Panc1 (cell line): ENCODE results near the gene ADGRA1. TPM values are rescaled to one million over a fixed set of nuclear protein-coding genes. Genes with fewer than 3 reads are reported as not detected.

Experiments used
- ATAC-seq: fragments of 200-7000 bp; cut with Tn5 transposase; 2 replicates; pipeline ENCODE4 v1.9.1; 2020; ENCODE audit warnings: mild to moderate bottlenecking, moderate library complexity
- BruUV-seq: library from RNA; stranded (reverse); fragments of 400-500 nt; replicated peaks from 2 replicates; lab custom pipeline; 2021; lab: Mats Ljungman, UMichigan
- CTCF ChIA-PET: fragments of 300-600 bp; sonication (Branson Sonifier 250); formaldehyde crosslinking; loops from one replicate; lab custom pipeline; 2022; ENCODE audit warnings: antibody characterized with exemption; lab: Charles Lee
- POLR2A ChIA-PET: fragments of 300-600 bp; sonication (Branson Sonifier 250); formaldehyde crosslinking; loops from one replicate; lab custom pipeline; 2022; ENCODE audit warnings: antibody characterized with exemption; lab: Charles Lee
- DNase-seq: peaks from one replicate; pipeline ENCODE4 v3.0.0-alpha.2; 2010; ENCODE audit warnings: low read depth, low spot score
- H3K27ac ChIP-seq: 2 replicates; pipeline ENCODE4 v1.5.1; 2011; ENCODE audit warnings: mild to moderate bottlenecking, low read length, inconsistent platforms
- H3K27me3 ChIP-seq: fragments of 200-500 bp; sonication (Bioruptor generic); 2 replicates; pipeline ENCODE4 v1.6.0; 2014; ENCODE audit warnings: low read length, inconsistent platforms; ENCODE audit not compliant: control insufficient read depth, insufficient read depth
- H3K36me3 ChIP-seq: fragments of 200-500 bp; sonication (Bioruptor generic); 2 replicates; pipeline ENCODE4 v1.5.1; 2014; ENCODE audit warnings: inconsistent platforms, mild to moderate bottlenecking, low read length, moderate library complexity; ENCODE audit not compliant: control insufficient read depth, insufficient read depth
- H3K4me1 ChIP-seq: 2 replicates; pipeline ENCODE4 v1.5.1; 2011; ENCODE audit warnings: inconsistent platforms, mild to moderate bottlenecking, low read length, moderate library complexity; ENCODE audit not compliant: control insufficient read depth, insufficient read depth
- H3K4me3 ChIP-seq, 2 experiments: 2 replicates each; pipeline ENCODE4 v1.5.1; 2011 to 2012; ENCODE audit warnings: low read depth in 2 of 2, low read length in 2 of 2, mild to moderate bottlenecking in 2 of 2, inconsistent platforms in 1 of 2, moderate library complexity in 1 of 2
- H3K9me3 ChIP-seq: fragments of 200-500 bp; sonication (Bioruptor generic); 2 replicates; pipeline ENCODE4 v1.5.1; 2014; ENCODE audit warnings: low read depth, mild to moderate bottlenecking, inconsistent platforms, low read length, moderate library complexity; ENCODE audit not compliant: control insufficient read depth, insufficient read depth
- POLR2AphosphoS5 ChIP-seq: IDR thresholded peaks from 2 replicates; pipeline ENCODE4 v1.6.1; 2012; ENCODE audit warnings: mild to moderate bottlenecking, low read depth, low read length, moderate library complexity
- SIN3A ChIP-seq: IDR thresholded peaks from 2 replicates; pipeline ENCODE4 v1.6.1; 2012; ENCODE audit warnings: low read depth, mild to moderate bottlenecking, low read length, moderate library complexity, borderline replicate concordance; ENCODE audit not compliant: insufficient read depth
- TCF7L2 ChIP-seq: IDR thresholded peaks from 2 replicates; pipeline ENCODE4 v1.6.1; 2011; ENCODE audit warnings: mild to moderate bottlenecking, low read depth, low read length, inconsistent platforms
- in situ Hi-C: cut with HindIII; loops from 2 replicates; pipeline ENCODE4 v1.10.0; 2016; ENCODE audit warnings: low sequenced_read_pairs, low pct_unique_long_range_greater_than_20kb
- intact Hi-C: fragments of 100-400 bp; cut with micrococcal nuclease; formaldehyde crosslinking; loops from one replicate; pipeline ENCODE4 v1.10.0; 2022; ENCODE audit not compliant: unreplicated experiment
- total RNA-seq: library from RNA; stranded (reverse); gene quantifications from one replicate; pipeline ENCODE4 v1.2.1, GENCODE V29; 2021; ENCODE audit not compliant: unreplicated experiment
- TF ChIP-seq, protein P1 (sequence below), 2 experiments: IDR thresholded peaks; 2 replicates each; pipeline ENCODE4 v1.6.1; 2011 to 2012; ENCODE audit warnings: low read depth in 2 of 2, control low read depth in 1 of 2, low read length in 1 of 2, mild to moderate bottlenecking in 1 of 2, moderate library complexity in 1 of 2; ENCODE audit not compliant: insufficient read depth in 1 of 2
- TF ChIP-seq, protein P2 (sequence below): fragments of 450-650 bp; IDR thresholded peaks from 2 replicates; pipeline ENCODE4 v1.5.1; 2017; ENCODE audit warnings: mild to moderate bottlenecking

Gene ADGRA1
- total RNA-seq, 1 experiment from 2014 or later, result 0.05 TPM

DNA sequence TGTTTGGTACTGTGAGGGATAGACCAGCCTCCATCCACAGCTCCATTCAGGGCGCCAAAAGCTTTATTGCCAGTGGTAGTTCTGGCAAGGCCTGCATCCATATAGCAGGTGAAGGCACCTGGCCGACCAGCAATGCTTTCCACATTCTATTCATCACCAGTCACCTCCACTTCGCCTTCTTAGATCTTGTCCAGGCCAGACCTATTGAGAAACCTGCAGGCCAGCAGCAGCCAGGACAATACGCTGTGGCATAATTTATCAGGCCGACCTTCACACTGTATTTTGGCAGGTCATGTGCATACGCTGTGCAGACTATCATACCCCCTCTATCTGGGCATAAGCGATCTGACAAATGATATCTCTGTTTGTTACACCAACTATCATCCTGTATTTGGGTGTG, 57.0 kb downstream of the ADGRA1 start:
- POLR2A ChIA-PET, result no interaction called here
- H3K36me3 ChIP-seq, result no peaks in the 10 kb centered on the region
- BruUV-seq, result no TSS peak
- in situ Hi-C loops (no loop called here), intact Hi-C loops (loop anchor here (5.0 kb wide), 1 partner anchor 98 kb away; no protein-coding TSS in a partner anchor)
- no peak overlapping the region for H3K4me3 ChIP-seq
- CTCF ChIA-PET, result interaction anchor here (1.4 kb wide), 1 partner anchor 113 kb away, joined by 6 read pairs; no protein-coding TSS in a partner anchor
- H3K27me3 ChIP-seq, result no peaks in the 10 kb centered on the region
- H3K9me3 ChIP-seq, result no peaks in the 10 kb centered on the region
- H3K27ac ChIP-seq, result no peak overlapping the region
- ATAC-seq (no peak), DNase-seq (no peak)
- H3K4me1 ChIP-seq, result no peaks in the 10 kb centered on the region
- no peak for TF ChIP-seq TCF7L2
- TF ChIP-seq, protein P1, sequence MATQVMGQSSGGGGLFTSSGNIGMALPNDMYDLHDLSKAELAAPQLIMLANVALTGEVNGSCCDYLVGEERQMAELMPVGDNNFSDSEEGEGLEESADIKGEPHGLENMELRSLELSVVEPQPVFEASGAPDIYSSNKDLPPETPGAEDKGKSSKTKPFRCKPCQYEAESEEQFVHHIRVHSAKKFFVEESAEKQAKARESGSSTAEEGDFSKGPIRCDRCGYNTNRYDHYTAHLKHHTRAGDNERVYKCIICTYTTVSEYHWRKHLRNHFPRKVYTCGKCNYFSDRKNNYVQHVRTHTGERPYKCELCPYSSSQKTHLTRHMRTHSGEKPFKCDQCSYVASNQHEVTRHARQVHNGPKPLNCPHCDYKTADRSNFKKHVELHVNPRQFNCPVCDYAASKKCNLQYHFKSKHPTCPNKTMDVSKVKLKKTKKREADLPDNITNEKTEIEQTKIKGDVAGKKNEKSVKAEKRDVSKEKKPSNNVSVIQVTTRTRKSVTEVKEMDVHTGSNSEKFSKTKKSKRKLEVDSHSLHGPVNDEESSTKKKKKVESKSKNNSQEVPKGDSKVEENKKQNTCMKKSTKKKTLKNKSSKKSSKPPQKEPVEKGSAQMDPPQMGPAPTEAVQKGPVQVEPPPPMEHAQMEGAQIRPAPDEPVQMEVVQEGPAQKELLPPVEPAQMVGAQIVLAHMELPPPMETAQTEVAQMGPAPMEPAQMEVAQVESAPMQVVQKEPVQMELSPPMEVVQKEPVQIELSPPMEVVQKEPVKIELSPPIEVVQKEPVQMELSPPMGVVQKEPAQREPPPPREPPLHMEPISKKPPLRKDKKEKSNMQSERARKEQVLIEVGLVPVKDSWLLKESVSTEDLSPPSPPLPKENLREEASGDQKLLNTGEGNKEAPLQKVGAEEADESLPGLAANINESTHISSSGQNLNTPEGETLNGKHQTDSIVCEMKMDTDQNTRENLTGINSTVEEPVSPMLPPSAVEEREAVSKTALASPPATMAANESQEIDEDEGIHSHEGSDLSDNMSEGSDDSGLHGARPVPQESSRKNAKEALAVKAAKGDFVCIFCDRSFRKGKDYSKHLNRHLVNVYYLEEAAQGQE (IDR thresholded peaks at IDR 0.05; ENCODE audit: insufficient read depth in 1 of 2, low read depth in 2 of 2, low read length in 1 of 2), result no peak
- TF ChIP-seq, protein P2, sequence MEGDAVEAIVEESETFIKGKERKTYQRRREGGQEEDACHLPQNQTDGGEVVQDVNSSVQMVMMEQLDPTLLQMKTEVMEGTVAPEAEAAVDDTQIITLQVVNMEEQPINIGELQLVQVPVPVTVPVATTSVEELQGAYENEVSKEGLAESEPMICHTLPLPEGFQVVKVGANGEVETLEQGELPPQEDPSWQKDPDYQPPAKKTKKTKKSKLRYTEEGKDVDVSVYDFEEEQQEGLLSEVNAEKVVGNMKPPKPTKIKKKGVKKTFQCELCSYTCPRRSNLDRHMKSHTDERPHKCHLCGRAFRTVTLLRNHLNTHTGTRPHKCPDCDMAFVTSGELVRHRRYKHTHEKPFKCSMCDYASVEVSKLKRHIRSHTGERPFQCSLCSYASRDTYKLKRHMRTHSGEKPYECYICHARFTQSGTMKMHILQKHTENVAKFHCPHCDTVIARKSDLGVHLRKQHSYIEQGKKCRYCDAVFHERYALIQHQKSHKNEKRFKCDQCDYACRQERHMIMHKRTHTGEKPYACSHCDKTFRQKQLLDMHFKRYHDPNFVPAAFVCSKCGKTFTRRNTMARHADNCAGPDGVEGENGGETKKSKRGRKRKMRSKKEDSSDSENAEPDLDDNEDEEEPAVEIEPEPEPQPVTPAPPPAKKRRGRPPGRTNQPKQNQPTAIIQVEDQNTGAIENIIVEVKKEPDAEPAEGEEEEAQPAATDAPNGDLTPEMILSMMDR, result no peak
- no peak for TF ChIP-seq SIN3A
- TF ChIP-seq POLR2AphosphoS5, result no peak

DNA sequence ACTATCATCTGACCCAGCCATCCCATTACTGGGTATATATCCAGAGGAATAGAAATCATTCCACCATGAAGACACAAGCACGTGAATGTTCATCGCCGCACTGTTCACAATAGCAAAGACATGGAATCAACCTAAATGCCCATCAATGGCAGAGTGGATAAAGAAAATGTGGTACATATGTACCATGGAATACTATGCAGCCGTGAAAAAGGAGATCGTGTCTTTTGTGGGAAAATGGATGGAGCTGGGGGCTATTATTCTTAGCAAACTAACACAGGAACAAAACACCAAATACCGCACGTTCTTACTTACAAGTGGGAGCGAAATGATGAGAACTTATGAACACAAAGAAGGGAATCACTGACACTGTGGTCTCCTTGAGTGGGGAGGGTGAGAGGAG, 62.5 kb downstream of the ADGRA1 start:
- BruUV-seq, result no TSS peak
- in situ Hi-C loops (no loop called here), intact Hi-C loops (no loop called here)
- ATAC-seq (no peak), DNase-seq (no peak)
- ChIA-PET CTCF (no interaction called here), POLR2A (no interaction called here)
- Histone ChIP-seq H3K36me3 (no peaks in the 10 kb centered on the region), H3K9me3 (no peaks in the 10 kb centered on the region), H3K4me1 (no peaks in the 10 kb centered on the region), H3K4me3 (no peak overlapping the region), H3K27ac (no peak overlapping the region), H3K27me3 (peaks cover 8% of the 10 kb centered on the region; the same call in 1 of the 2 replicates)
- TF ChIP-seq POLR2AphosphoS5 (no peak), TCF7L2 (no peak), SIN3A (no peak)
- TF ChIP-seq, protein P1 (IDR thresholded peaks at IDR 0.05; ENCODE audit: insufficient read depth in 1 of 2, low read depth in 2 of 2, low read length in 1 of 2), result no peak
- TF ChIP-seq, protein P2, result no peak
